ENCODE data around the gene TMEM271.
"Not testable (repeated sequence)": the region's sequence is repeated elsewhere in the genome, so short reads cannot be mapped to it uniquely, and the experiment has no call there.

- TF ChIP-seq POLR2A, POLR2AphosphoS5 (IDR thresholded peaks at IDR 0.05): not testable (repeated sequence)
Observed at GRCh38 chr4:565614-566013, 10.5 kb downstream of the TMEM271 start.
